ENCODE results near the gene DLGAP3.
"Not testable (repeated sequence)": the region's sequence is repeated elsewhere in the genome, so short reads cannot be mapped to it uniquely, and the experiment has no call there.

The DLGAP3 gene

GRCh38 chr1:34839526-34840305, 89.7 kb downstream of the DLGAP3 start:
- DNase-seq (ENCODE audit: low spot score): no peak

- no peak for DNase-seq (ENCODE audit: low spot score)
Measured at GRCh38 chr1:34833711-34834110, 95.7 kb downstream of the DLGAP3 start.

GRCh38 chr1:34831721-34832246, 97.7 kb downstream of the DLGAP3 start:
- no peak for DNase-seq (ENCODE audit: low spot score)

- no peak for DNase-seq (ENCODE audit: low spot score)
Measured at GRCh38 chr1:34829250-34829649, 100.2 kb downstream of the DLGAP3 start.

- no peak for DNase-seq (ENCODE audit: low spot score)
Measured at GRCh38 chr1:34828611-34829010, 100.8 kb downstream of the DLGAP3 start.

GRCh38 chr1:34827341-34827941, 102.0 kb downstream of the DLGAP3 start:
- DNase-seq (ENCODE audit: low spot score): no peak

GRCh38 chr1:34825455-34826091, 103.9 kb downstream of the DLGAP3 start:
- no peak for DNase-seq (ENCODE audit: low spot score)

- DNase-seq (ENCODE audit: low spot score): no peak
Measured at GRCh38 chr1:34824817-34825454, 104.5 kb downstream of the DLGAP3 start.

GRCh38 chr1:34822202-34822601, 107.2 kb downstream of the DLGAP3 start:
- DNase-seq (ENCODE audit: low spot score): no peak

- DNase-seq (ENCODE audit: low spot score): not testable (repeated sequence)
Measured at GRCh38 chr1:34818862-34819261, 110.6 kb downstream of the DLGAP3 start.

- DNase-seq (ENCODE audit: low spot score): no peak
Measured at GRCh38 chr1:34816778-34817177, 112.7 kb downstream of the DLGAP3 start.

- DNase-seq (ENCODE audit: low spot score): no peak
Measured at GRCh38 chr1:34816332-34816731, 113.1 kb downstream of the DLGAP3 start.

Data from germinal center (tissue), 1 donor.